Ascending aorta (tissue), 2 donors: ENCODE data around the gene MTFMT. TPM values are rescaled to one million over a fixed set of nuclear protein-coding genes. Genes with fewer than 3 reads are reported as not detected.

Source experiments
- DNase-seq, 2 donors: peaks; one replicate each; pipeline ENCODE4 v3.0.0-alpha.2; 2019; ENCODE audit warnings: low spot score in 2 of 2
- H3K27ac ChIP-seq, 2 donors: fragments of 200-600 bp; sonication (generic); one replicate each; pipeline ENCODE4 v1.5.1; 2016 to 2017; ENCODE audit warnings: mild to moderate bottlenecking in 1 of 2
- H3K27me3 ChIP-seq: fragments of 200-600 bp; sonication (generic); one replicate; pipeline ENCODE4 v1.5.1; 2017
- H3K36me3 ChIP-seq, 2 donors: fragments of 200-600 bp; sonication (generic); one replicate each; pipeline ENCODE4 v1.5.1; 2016
- H3K4me1 ChIP-seq, 2 donors: fragments of 200-600 bp; sonication (generic); one replicate each; pipeline ENCODE4 v1.5.1; 2016 to 2017; ENCODE audit warnings: mild to moderate bottlenecking in 1 of 2
- H3K4me3 ChIP-seq, 2 donors: fragments of 200-600 bp; sonication (generic); one replicate each; pipeline ENCODE4 v1.5.1; 2016 to 2017; ENCODE audit warnings: mild to moderate bottlenecking in 1 of 2
- H3K9me3 ChIP-seq, 2 donors: fragments of 200-600 bp; sonication (generic); one replicate each; pipeline ENCODE4 v1.5.1; 2016
- intact Hi-C: fragments of 100-400 bp; cut with DNase I; formaldehyde crosslinking; loops from one replicate; pipeline ENCODE4 v1.15.1; 2023
- total RNA-seq: library from RNA; depleted of rRNA; stranded (reverse); fragments of >200 nt; gene quantifications from one replicate; pipeline ENCODE4 v1.1.0, GENCODE V29; 2016
- TF ChIP-seq, protein P1 (sequence below), 3 experiments: fragments of 200-600 bp in 2 of 3; fragments of 450-650 bp in 1 of 3; sonication (generic) in 2 of 3; IDR thresholded peaks; one replicate each; pipeline ENCODE4 v1.5.1; 2016 to 2019; ENCODE audit warnings: antibody characterized with exemption in 3 of 3, mild to moderate bottlenecking in 1 of 3, moderate library complexity in 1 of 3

MTFMT gene
- total RNA-seq, 1 donor from 2014 or later: 54.7 TPM

DNA sequence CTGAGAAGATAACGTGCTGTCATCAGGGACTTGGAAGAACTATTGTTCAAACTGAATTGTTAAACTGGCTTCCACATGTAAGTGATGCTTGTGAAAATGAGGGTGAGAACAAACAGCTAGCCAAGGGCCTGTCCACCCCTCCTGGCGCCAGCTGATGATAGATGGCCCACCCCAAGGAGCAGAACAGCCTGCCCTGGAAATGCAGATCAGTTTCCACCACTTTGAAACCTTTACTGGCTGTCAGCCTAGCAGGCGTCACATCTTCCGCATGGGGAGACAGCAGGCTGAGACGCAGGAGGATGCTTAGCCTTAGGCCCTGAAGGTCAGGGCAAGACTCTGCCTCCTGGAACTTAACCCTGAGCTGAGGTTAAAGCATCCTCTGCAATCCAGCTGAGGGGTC, 9.4 kb upstream of the MTFMT start:
- no peaks in the 10 kb centered on the region for H3K4me1 ChIP-seq
- H3K27me3 ChIP-seq: no peaks in the 10 kb centered on the region
- no peaks in the 10 kb centered on the region for H3K36me3 ChIP-seq
- H3K9me3 ChIP-seq: no peaks in the 10 kb centered on the region
- no peak overlapping the region for H3K4me3 ChIP-seq
- TF ChIP-seq, protein P1, sequence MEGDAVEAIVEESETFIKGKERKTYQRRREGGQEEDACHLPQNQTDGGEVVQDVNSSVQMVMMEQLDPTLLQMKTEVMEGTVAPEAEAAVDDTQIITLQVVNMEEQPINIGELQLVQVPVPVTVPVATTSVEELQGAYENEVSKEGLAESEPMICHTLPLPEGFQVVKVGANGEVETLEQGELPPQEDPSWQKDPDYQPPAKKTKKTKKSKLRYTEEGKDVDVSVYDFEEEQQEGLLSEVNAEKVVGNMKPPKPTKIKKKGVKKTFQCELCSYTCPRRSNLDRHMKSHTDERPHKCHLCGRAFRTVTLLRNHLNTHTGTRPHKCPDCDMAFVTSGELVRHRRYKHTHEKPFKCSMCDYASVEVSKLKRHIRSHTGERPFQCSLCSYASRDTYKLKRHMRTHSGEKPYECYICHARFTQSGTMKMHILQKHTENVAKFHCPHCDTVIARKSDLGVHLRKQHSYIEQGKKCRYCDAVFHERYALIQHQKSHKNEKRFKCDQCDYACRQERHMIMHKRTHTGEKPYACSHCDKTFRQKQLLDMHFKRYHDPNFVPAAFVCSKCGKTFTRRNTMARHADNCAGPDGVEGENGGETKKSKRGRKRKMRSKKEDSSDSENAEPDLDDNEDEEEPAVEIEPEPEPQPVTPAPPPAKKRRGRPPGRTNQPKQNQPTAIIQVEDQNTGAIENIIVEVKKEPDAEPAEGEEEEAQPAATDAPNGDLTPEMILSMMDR (IDR thresholded peaks at IDR 0.05): no peak
- intact Hi-C loops: loop anchor here (10.0 kb wide), 1 partner anchor 236 kb away; no protein-coding TSS in a partner anchor
- no peak overlapping the region for H3K27ac ChIP-seq
- DNase-seq: no peak

DNA sequence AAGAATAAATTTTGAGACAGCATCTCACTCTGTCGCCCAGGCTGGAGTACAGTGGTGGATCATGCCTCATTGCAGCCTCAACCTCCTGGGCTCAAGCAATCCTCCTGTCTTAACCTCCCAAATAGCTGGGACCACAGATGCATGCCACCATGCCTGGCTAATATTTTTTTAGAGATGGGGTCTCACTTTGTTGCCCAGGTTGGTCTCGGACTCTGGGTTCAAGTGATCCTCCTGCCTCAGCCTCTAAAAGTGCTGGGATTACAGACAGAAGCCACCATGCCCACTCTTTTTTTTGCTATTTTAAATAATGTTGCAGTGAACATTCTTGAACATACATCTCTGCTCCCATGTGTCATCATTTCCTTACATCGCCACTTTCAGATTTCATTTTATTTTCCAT, 9.0 kb upstream of the MTFMT start:
- Histone ChIP-seq H3K4me3 (no peak overlapping the region), H3K36me3 (no peaks in the 10 kb centered on the region), H3K27me3 (no peaks in the 10 kb centered on the region), H3K27ac (no peak overlapping the region), H3K4me1 (no peaks in the 10 kb centered on the region), H3K9me3 (no peaks in the 10 kb centered on the region)
- no peak for DNase-seq
- TF ChIP-seq, protein P1 (IDR thresholded peaks at IDR 0.05): no peak
- intact Hi-C loops: loop anchor here (10.0 kb wide), 1 partner anchor 236 kb away; no protein-coding TSS in a partner anchor

DNA sequence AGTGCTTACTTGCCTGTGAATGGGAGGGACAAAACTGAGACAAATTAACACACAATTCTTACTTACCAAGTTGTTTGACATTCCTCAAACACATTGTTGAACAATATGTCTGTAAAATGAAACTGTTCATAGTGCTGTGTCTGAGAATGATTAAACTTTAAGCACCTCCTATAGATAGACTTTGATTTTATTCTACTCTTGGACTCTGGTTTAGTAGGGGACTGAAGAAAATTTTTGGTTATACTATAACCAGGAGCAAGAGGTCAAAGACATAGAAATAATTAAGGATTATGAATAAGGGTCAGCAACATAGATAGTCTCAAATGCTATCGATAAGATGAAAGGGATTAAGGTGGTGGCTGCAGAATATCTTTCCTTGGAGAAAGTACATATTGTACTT, 7.9 kb upstream of the MTFMT start:
- Histone ChIP-seq H3K9me3 (no peaks in the 10 kb centered on the region), H3K27ac (no peak overlapping the region), H3K4me1 (no peaks in the 10 kb centered on the region), H3K27me3 (no peaks in the 10 kb centered on the region), H3K36me3 (no peaks in the 10 kb centered on the region), H3K4me3 (no peak overlapping the region)
- no peak for DNase-seq
- intact Hi-C loops: loop anchor here (10.0 kb wide), 1 partner anchor 237 kb away; no protein-coding TSS in a partner anchor
- TF ChIP-seq, protein P1 (IDR thresholded peaks at IDR 0.05): no peak

DNA sequence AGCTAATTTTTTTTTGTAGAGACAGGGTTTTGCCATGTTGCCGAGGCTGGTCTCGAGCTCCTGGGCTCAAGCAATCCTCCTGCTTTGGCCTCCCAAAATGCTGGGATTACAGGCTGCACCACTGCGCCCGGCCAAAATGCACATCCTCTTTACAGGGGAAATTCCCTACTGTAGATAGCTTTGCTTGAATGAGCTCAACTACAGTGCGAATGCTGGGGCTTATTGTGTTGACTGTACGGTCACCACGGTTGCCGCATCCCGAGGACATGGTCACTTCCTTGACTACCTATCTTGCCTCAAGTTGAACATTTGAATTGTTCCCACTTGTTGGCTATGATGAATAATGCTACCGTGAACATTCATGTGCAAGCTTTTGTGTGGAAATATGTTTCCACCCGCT, 5.3 kb upstream of the MTFMT start:
- Histone ChIP-seq H3K4me1 (no peaks in the 10 kb centered on the region), H3K27ac (no peak overlapping the region), H3K9me3 (no peaks in the 10 kb centered on the region), H3K27me3 (no peaks in the 10 kb centered on the region), H3K36me3 (no peaks in the 10 kb centered on the region), H3K4me3 (no peak overlapping the region)
- intact Hi-C loops: loop anchor here (5.0 to 10.0 kb wide), 3 partner anchors 148 to 263 kb away; partner anchors contain the start of gene RNU5A-1
- TF ChIP-seq, protein P1 (IDR thresholded peaks at IDR 0.05): no peak
- no peak for DNase-seq

DNA sequence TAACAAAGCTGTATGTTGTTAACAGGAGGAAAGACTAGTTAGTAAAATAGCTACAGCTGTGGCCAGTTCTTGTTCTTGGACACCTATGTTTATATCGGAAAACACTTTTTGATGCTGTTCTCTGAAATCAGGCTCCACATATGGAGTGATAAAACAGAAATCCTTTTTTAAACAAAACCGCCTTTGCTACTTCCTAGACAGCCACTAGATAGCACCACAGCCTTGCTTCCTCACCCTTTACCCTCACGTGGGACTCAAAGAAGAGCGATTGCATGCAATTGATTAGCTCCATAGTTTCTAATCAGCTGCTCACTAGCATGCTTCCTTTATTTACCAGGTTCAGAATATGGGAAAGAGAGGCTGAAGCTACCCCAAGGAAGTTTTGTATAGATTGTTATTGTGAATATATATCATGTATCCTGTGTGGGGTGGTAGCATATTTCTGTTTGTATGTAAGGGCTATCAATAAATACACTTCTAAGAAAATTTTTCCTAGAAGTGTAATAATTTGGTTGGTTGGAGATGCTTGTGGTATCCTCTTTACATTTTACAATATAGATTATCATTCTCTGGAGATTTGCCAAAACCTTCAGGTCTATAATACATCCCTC, 4.3 kb upstream of the MTFMT start:
- TF ChIP-seq, protein P1 (IDR thresholded peaks at IDR 0.05): peak; percentile 26 to 71 (median 48)
- intact Hi-C loops: loop anchor here (1.0 to 10.0 kb wide), 5 partner anchors 19 to 264 kb away; partner anchors contain the start of gene RNU5A-1
- Histone ChIP-seq H3K4me3 (no peak overlapping the region), H3K27ac (no peak overlapping the region), H3K27me3 (no peaks in the 10 kb centered on the region), H3K4me1 (no peaks in the 10 kb centered on the region), H3K36me3 (no peaks in the 10 kb centered on the region), H3K9me3 (no peaks in the 10 kb centered on the region)
- DNase-seq: no peak
